ENCODE data around the gene WNT5B. TPM values are rescaled to one million over a fixed set of nuclear protein-coding genes. Genes with fewer than 3 reads are reported as not detected.

WNT5B gene
- total and polyA plus RNA-seq, 2 of the 4 experiments (the other 2 are of a cell fraction), result 83.7 to 102 TPM

DNA sequence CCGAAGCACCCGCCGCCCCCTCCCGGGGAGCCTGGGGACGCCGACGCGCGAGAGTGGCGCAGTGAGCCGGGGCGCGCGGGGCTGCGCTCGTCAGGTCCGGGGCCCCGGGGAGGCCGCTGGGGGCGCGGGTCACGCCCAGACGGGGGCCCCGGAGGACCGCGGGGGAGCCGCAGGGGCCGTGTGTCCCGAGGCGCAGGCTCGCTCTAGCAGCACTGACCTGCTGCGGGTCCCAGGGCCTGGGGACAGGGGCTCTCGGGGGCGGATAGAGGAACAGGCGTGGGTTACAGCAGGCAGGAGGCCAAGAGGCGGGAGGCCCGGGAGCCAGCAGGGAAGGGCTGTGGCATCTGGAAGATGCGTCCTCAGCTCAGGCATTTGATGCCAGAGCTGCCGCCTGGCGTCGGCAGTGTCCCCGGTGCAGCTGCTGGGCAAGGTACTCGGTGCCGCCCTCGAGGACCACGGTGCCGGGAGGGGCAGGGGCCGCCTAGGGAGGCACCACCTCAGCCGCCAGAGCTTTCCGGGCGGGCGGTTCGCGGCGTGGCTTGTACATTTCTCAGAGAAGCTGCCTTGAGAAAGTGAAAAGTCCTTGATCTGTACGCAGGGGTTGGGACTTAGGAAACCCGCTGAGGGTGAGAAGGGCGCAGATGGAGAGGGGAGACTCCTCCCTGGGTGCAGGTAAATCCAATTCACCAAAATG, 1.2 kb downstream of the WNT5B start:
- DNase-seq, result no peak
- POLR2A ChIA-PET (ENCODE audit: unreplicated experiment), result no interaction called here

More for the DNA sequence above, 1.2 kb downstream of the WNT5B start:
- BruUV-seq (replicated peaks), result no TSS peak
- peaks cover 11 to 66% of the 10 kb centered on the region in 2 experiments for H3K79me1 ChIP-seq (ENCODE audit: low read depth in 1 of 2, low read length in 2 of 2)
- H3K9me3 ChIP-seq (ENCODE audit: control insufficient read depth, insufficient read depth, low read length), result no peaks in the 10 kb centered on the region
- intact Hi-C loops (cut with micrococcal nuclease), result loop anchor here (5.0 kb wide), 1 partner anchor 162 kb away; no protein-coding TSS in a partner anchor
- no peak overlapping the region for H3K14ac ChIP-seq (replicated peaks; ENCODE audit: low read depth, low read length)
- dilution Hi-C loops (cut with HindIII; ENCODE audit: low sequenced_read_pairs, unreplicated experiment), result no loop called here
- H4K20me1 ChIP-seq (ENCODE audit: insufficient read depth, low read length), result peaks cover 13% of the 10 kb centered on the region
- ATAC-seq (ENCODE audit: low read depth), result peak; percentile 13; the same call in 1 of the 2 replicates
- H3K4me1 ChIP-seq (ENCODE audit: control insufficient read depth, insufficient read depth, low read length), result peaks cover 19% of the 10 kb centered on the region
- H3K4me3 ChIP-seq (ENCODE audit: insufficient read depth, low read depth, low read length), result peak overlapping the region; percentile 5; the same call in 1 of the 2 replicates
- no peak overlapping the region for H3K27ac ChIP-seq (ENCODE audit: insufficient read depth, low read length)
- H4K5ac ChIP-seq (ENCODE audit: low read depth, low read length), result no peak overlapping the region
- peak overlapping the region; percentile 23 for H3K4me2 ChIP-seq (ENCODE audit: low read depth, low read length)
- H3K18ac ChIP-seq (ENCODE audit: low read depth, low read length), result no peak overlapping the region; the same call in 1 of the 2 replicates
- no peaks in the 10 kb centered on the region for H3K27me3 ChIP-seq (ENCODE audit: control insufficient read depth, insufficient read depth, low read length)
- in situ Hi-C loops (cut with MboI; ENCODE audit: low sequenced_read_pairs), result no loop called here
- no peak overlapping the region; the same call in 1 of the 2 replicates for H4K91ac ChIP-seq (ENCODE audit: insufficient read depth, low read depth, low read length)
- no peak overlapping the region for H2BK15ac ChIP-seq (ENCODE audit: low read depth, low read length)
- H4K8ac ChIP-seq (ENCODE audit: low read depth in 2 of 2, low read length in 2 of 2), result peak overlapping the region in 1 of 2 experiments; percentile 36; a peak in 1 of 4 replicates
- peaks cover 6% of the 10 kb centered on the region; the same call in 1 of the 2 replicates for H3K36me3 ChIP-seq (ENCODE audit: control insufficient read depth, insufficient read depth, low read length)
- H2AK5ac ChIP-seq (ENCODE audit: low read depth, low read length), result no peak overlapping the region
- no peak overlapping the region for H3K56ac ChIP-seq (ENCODE audit: extremely low read depth, insufficient read depth, low read length)
- WGBS, 2 experiments (ENCODE audit: extremely low coverage in 2 of 2, insufficient read length in 1 of 2), result 22% methylated on average over 25 of the region's 58 CpGs; no CpG with 5 or more reads in 1 of the 2 experiments
- no peak overlapping the region for H2BK20ac ChIP-seq (ENCODE audit: low read depth, low read length)
- no peak overlapping the region for H3K9ac ChIP-seq (ENCODE audit: low read depth, low read length)
- H3K23ac ChIP-seq (ENCODE audit: low read depth, low read length), result peak overlapping the region; percentile 38; the same call in 1 of the 2 replicates
- peak overlapping the region; percentile 62 for H2AK9ac ChIP-seq (replicated peaks; ENCODE audit: low read depth, low read length, poor library complexity)
- TF ChIP-seq MAZ (IDR thresholded peaks at IDR 0.05; ENCODE audit: borderline replicate concordance, low read depth, low read length) (no peak), CHD1 (IDR thresholded peaks at IDR 0.05; ENCODE audit: low read depth, low read length) (no peak), POLR2A (IDR thresholded peaks at IDR 0.05; ENCODE audit: low read depth, low read length) (no peak)
- peak overlapping the region; percentile 16; the same call in 1 of the 2 replicates for H3K4ac ChIP-seq (ENCODE audit: low read depth, low read length)
- H2BK5ac ChIP-seq (ENCODE audit: low read depth, low read length, poor library complexity, severe bottlenecking), result no peak overlapping the region
- H2BK120ac ChIP-seq (ENCODE audit: low read depth, low read length), result no peak overlapping the region
- peaks cover 3% of the 10 kb centered on the region for H3K9me1 ChIP-seq (ENCODE audit: insufficient read depth, low read length)
- H2AFZ ChIP-seq (replicated peaks; ENCODE audit: low read length, poor library complexity), result peak overlapping the region; percentile 56
- CTCF ChIA-PET, result interaction anchor here (1.1 kb wide), 1 partner anchor 42 kb away, joined by 3 read pairs; no protein-coding TSS in a partner anchor
